Hepatocyte (in vitro differentiated cells): ENCODE results near the gene PRR23A.

Source experiments
- EZH2 ChIP-seq: fragments of 200-600 bp; sonication (generic); IDR thresholded peaks from 2 replicates; pipeline ENCODE4 v1.6.1; 2016; ENCODE audit warnings: antibody characterized with exemption, mild to moderate bottlenecking, borderline replicate concordance
- EZH2phosphoT487 ChIP-seq: fragments of 200-600 bp; sonication (generic); IDR thresholded peaks from one replicate; pipeline ENCODE4 v1.6.1; 2018; ENCODE audit warnings: antibody characterized with exemption, mild to moderate bottlenecking, low read depth, moderate library complexity; ENCODE audit not compliant: unreplicated experiment, severe bottlenecking
- TF ChIP-seq, protein P1 (sequence below): fragments of 200-600 bp; sonication (generic); IDR thresholded peaks from 2 replicates; pipeline ENCODE4 v1.5.1; 2016; ENCODE audit warnings: antibody characterized with exemption, mild to moderate bottlenecking; ENCODE audit not compliant: poor library complexity

DNA sequence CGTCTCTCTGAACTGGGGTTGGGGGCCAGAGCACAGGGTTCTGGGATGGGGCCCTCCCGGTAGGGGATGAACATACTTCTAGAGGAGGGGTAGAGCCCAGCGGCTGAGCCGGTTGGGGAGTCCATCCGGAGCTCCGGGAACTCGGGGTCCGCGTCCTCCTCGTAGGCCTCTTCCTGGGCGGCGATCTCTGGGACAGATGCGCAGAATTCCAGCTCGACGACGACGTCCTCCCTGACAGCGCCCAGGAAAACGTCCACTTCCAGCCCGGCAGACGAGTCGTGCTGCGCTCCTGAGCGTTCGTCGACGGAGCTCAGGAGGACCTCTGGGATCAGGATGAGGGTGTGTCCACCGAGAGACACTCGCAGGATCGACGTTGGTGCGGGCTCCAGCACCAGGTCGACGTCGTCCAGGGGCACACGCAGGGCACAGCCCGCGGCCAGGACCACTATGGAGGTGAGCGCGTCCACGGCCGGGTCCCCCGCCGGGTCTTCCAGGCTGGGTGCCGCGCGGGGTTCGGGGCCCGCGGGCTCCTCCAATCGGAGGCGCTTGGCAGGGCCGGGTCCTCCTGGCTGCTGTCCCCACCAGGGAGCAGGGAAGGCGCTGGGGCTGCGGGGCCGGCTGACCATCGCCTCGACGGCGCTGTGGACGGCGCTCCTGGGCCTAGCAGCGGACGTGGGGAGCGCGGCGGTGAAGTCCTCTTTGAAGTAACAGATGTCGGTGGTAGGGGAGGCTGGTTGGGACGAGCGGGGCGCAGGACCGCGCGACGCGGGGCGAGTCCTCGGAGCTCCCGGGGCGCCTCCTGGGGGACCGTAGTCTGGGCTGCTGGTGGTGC lies 14.2 kb upstream of the PRR23A start:
- TF ChIP-seq, protein P1, sequence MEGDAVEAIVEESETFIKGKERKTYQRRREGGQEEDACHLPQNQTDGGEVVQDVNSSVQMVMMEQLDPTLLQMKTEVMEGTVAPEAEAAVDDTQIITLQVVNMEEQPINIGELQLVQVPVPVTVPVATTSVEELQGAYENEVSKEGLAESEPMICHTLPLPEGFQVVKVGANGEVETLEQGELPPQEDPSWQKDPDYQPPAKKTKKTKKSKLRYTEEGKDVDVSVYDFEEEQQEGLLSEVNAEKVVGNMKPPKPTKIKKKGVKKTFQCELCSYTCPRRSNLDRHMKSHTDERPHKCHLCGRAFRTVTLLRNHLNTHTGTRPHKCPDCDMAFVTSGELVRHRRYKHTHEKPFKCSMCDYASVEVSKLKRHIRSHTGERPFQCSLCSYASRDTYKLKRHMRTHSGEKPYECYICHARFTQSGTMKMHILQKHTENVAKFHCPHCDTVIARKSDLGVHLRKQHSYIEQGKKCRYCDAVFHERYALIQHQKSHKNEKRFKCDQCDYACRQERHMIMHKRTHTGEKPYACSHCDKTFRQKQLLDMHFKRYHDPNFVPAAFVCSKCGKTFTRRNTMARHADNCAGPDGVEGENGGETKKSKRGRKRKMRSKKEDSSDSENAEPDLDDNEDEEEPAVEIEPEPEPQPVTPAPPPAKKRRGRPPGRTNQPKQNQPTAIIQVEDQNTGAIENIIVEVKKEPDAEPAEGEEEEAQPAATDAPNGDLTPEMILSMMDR = no peak
- no peak for TF ChIP-seq EZH2
- TF ChIP-seq EZH2phosphoT487 = no peak
